Hepatocyte (in vitro differentiated cells): ENCODE measurements around the gene ARMC7.

Source experiments
- CTCF ChIP-seq: fragments of 200-600 bp; sonication (generic); IDR thresholded peaks from 2 replicates; pipeline ENCODE4 v1.5.1; 2016; ENCODE audit warnings: antibody characterized with exemption, mild to moderate bottlenecking; ENCODE audit not compliant: poor library complexity
- EZH2 ChIP-seq: fragments of 200-600 bp; sonication (generic); IDR thresholded peaks from 2 replicates; pipeline ENCODE4 v1.6.1; 2016; ENCODE audit warnings: antibody characterized with exemption, mild to moderate bottlenecking, borderline replicate concordance

DNA sequence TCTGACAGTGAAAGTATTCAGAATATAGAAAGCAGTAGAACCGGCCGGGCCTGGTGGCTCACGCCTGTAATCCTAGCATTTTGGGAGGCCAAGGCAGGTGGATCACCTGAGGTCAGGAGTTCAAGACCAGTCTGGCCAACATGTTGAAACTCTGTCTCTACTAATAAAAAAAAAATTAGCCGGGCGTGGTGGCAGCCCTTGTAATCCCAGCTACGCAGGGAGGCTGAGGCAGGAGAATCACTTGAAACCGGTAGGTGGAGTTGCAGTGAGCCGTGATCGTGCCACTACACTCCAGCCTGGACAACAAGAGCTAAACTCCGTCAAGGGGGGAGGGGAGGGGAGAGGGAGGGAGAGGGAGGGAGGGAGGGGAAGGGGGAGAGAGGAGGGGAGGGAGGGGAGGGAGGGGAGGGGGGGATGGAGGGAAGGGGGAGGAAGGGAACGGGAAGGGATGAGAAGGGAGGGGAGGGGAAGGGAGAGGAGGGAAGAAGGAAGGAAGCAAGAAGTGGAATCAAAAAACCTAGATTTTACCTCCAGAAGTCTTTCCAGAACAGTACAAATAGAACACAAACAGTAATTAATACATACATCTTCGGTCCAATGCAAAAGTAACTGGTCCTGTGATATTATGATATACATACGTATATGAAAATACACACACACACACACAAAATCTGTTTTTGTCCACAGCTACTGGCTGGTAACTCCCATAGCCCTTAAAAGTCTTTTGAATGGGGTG, 32.6 kb downstream of the ARMC7 start:
- TF ChIP-seq CTCF = no peak
- no peak for TF ChIP-seq EZH2
